ENCODE data around the gene STING1.
"Not testable (repeated sequence)": the region's sequence is repeated elsewhere in the genome, so short reads cannot be mapped to it uniquely, and the experiment has no call there.

STING1 gene

GRCh38 chr5:139482050-139482889, at the start of gene STING1:
TSS of gene STING1 (minus strand) at chr5:139482758. CDS start at chr5:139481704, 1,054 bp downstream.
- peak; percentile 81 to 87 for DNase-seq
- TF ChIP-seq GATA1 (IDR thresholded peaks at IDR 0.05; ENCODE audit: low read depth, low read length) (no peak), POLR2A (IDR thresholded peaks at IDR 0.05; ENCODE audit: low read length) (peak; percentile 67)

DNA sequence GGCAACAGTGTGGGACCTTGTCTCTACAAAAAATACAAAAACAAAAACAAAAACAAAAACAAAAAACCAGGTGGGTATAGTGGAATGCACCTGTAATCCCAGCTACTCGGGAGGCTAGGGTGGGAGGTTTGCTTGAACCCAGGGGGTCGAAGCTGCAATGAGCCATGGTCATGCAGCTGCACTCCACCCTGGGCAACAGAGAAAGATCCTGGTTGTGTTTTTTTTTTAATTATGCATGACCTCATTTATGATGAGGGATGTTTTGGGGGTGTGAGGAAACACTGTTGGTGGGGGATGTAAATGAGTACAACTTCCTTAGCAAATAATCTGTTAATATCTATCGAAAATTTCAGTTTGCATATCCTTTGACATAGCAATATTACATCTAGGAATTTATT, 49.2 kb upstream of the STING1 start:
- no peak for DNase-seq
- TF ChIP-seq POLR2A (IDR thresholded peaks at IDR 0.05; ENCODE audit: low read length), result no peak
- TF ChIP-seq GATA1 (IDR thresholded peaks at IDR 0.05; ENCODE audit: low read depth, low read length), result no peak

GRCh38 chr5:139530079-139530478, 47.5 kb upstream of the STING1 start:
- not testable (repeated sequence) for DNase-seq

GRCh38 chr5:139528695-139529094, 46.1 kb upstream of the STING1 start:
- DNase-seq, result not testable (repeated sequence)

DNA sequence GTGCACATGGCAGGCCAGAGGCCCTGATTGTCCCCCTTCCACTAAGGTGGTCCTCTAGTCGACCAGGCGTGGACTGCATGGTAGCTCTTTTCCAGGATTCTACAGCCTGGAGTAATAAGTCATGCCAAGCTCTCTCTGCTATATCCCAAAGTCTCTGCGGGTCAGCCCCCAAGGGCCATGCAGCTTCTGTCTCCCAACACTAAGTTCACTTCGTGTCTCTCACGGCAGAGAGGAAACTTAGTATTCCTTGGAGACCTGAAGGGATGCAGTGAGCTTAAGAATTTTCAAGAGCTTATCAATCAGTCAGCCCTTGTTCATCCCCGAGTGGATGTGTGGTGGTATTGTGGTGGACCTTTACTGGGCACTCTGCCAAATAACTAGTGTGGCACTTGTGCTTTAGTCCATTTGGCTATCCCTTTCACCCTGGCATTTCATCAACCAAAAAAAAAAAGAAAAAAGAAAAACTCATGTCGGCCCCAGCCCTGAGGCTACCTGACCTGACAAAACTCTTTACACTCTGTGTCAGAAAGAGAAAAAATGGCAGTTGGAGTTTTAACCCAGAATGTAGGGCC, 45.4 kb upstream of the STING1 start:
- DNase-seq, result not testable (repeated sequence)

DNA sequence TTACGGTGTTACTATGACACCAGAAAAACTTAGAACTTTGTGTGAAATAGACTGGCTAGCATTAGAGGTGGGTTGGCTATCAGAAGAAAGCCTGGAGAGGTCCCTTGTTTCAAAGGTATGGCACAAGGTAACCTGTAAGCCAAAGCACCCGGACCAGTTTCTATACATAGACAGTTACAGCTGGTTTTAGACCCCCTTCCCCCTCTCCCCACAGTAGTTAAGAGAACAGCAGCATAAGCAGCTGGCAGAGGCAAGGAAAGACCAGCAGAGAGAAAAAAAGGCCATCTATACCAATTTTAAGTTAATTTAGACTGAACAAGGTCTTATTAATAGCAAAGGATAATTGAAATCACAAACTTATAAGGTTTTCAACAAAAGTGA, 44.5 kb upstream of the STING1 start:
- not testable (repeated sequence) for DNase-seq

DNA sequence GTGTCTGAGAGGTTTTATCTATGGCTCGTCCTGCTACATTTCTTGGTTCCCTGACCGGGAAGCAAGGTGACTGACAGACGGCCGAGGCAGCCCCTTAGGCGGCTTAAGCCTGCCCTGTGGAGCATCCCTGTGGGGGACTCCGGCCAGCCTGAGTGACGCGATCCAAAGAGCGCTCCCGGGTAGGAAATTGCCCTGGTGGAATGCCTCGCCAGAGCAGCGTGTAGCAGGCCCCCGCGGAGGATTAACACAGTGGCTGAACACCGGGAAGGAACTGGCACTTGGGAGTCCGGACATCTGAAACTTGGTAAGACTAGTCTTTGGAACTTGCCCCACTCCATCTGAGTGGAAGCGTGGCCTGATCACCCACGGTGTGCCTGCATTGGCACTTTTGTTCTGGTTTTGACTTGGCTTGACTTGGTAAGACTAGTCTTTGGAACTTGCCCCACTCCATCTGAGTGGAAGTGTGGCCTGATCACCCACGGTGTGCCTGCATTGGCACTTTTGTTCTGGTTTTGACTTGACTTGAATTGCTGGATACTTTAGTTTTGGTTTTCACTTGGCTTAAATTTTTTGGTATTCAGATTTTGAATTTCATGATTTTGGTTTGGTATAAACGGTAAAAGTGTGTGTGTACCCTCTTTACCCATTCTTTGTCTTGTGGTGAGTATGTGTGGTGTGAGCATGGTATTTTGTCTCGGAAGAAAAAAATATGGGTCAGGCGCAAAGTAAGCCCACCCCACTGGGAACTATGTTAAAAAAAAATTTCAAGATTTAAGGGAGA, 43.9 kb upstream of the STING1 start:
- not testable (repeated sequence) for DNase-seq

GRCh38 chr5:139525586-139526308, 43.2 kb upstream of the STING1 start:
- not testable (repeated sequence) for DNase-seq

GRCh38 chr5:139524940-139525585, 42.5 kb upstream of the STING1 start:
- TF ChIP-seq POLR2A (IDR thresholded peaks at IDR 0.05; ENCODE audit: low read length), result no peak
- TF ChIP-seq GATA1 (IDR thresholded peaks at IDR 0.05; ENCODE audit: low read depth, low read length), result no peak
- DNase-seq, result peak; percentile 53 to 61

DNA sequence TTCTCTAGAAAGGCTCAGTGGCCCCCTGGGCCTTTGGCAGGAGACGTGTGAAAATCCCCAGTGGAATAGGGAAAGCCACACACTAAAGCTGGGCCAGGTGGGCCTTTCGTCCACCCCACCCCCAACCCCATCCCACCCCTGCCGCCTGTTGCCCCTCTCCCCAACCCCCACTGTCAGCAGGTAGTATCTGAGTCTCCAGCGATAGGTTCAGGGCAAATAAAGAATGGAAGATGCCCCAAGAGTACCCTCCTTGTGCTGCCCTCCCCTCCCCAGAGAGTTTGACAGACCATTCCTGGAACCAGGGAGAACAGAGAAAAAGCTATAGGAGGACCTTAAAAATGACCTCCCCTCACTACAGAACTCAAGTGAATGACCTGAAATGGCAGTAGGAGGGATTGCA, 41.9 kb upstream of the STING1 start:
- TF ChIP-seq GATA1 (IDR thresholded peaks at IDR 0.05; ENCODE audit: low read depth, low read length), result no peak
- no peak for DNase-seq

DNA sequence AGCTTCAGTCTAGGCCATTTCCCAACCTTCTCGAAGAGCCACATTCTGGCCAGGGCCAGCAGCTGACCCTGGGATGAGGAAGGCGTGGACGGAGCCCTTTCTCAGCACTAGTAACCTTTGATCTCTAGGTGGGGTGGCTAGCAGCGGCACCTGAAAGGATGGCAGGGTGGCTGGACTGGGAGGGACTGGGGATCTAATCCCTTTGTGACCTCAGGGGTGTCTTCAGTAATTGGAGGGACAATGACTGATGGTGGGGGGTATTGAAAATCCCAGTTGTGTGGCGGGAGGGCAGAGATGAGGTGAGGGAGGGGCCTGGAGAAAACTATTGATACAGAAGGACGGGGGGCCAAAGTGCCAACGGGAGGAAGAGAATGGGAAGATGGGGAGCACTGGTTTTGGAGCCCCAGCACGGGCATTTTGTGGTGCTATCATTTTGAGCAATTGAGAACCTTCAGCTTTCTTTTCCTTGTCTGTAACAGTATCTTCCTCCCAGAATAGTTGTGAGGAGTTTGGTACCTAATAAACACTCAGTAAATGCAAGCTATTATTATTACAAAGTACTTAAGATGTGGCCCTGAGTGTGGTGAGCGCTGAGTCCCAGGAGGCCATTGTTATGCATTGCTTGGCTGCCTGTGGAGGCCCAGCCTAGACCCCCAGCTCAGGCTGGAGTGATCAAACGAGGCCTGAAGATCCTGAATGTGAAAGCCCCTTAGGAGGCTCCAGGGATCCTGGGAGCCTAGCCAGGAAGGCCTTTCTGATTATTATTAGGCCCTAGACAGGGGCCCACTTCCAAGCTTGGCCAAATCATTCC, 41.3 kb upstream of the STING1 start:
- DNase-seq, result no peak
- no peak for TF ChIP-seq POLR2A (IDR thresholded peaks at IDR 0.05; ENCODE audit: low read length)
- TF ChIP-seq GATA1 (IDR thresholded peaks at IDR 0.05; ENCODE audit: low read depth, low read length), result no peak

DNA sequence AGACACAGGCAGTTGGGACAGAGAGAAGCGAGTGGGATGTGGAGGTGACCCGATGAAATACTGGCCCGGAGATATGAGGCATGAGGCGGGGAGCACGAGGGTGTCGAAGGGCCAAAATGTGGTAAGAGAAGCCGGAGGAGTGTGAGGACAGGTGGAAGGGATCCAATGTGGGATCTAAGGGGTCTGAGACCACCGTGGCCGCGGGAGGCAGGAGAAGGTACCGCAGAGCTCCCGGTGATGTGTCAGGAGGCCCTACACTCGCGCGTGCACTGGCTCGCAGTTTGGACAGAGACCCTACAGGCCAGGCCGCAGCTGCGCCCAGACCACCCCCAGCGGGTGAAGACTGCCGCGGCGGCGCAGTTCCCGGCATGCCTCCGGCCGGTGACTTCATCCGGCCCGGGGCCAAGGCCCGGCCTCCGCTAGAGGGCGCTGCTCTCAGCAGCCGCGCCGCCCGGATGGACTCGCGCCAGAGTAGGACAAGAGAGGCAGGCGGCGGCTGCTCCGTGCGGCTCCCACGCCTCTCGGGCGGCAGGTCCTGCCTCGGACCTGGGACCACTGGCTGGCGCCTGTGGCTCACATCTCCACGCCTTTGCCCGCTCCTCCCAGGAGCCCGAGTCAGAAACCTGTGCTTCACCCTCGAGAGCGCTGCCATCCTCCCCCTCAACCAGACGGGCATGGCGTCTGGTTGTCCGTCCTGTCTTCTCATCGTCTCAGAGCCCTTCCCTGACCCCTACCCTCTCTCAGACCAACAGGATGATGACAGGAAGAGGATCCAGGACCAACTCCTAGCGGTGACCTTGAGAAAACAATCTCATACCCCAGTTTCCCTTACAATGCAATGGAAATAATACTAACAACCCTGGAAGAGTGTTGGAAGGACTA, 35.4 kb upstream of the STING1 start:
- peak; percentile 89 to 94 for DNase-seq

GRCh38 chr5:139514486-139514856, 31.9 kb upstream of the STING1 start:
- DNase-seq, result no peak
- TF ChIP-seq GATA1 (IDR thresholded peaks at IDR 0.05; ENCODE audit: low read depth, low read length) (no peak), POLR2A (IDR thresholded peaks at IDR 0.05; ENCODE audit: low read length) (no peak)

More for the DNA sequence above, 35.4 kb upstream of the STING1 start:
- TF ChIP-seq GATA1 (IDR thresholded peaks at IDR 0.05; ENCODE audit: low read depth, low read length), result no peak
- peak; percentile 87 for TF ChIP-seq POLR2A (IDR thresholded peaks at IDR 0.05; ENCODE audit: low read length)

Measured in erythroblast (primary cell).